Activated naive CD4-positive, alpha-beta T cell treated with anti-CD3 and anti-CD28 coated beads, Interleukin-2, amount 10 ng/mL, durations not matched to agents 7 days and 5 days (primary cell): ENCODE measurements around the gene PRKAG2.

ENCODE experiments used
- CTCF ChIA-PET: fragments of 350-600 bp; sonication (Branson Sonifier 250); formaldehyde crosslinking; loops from one replicate; lab custom pipeline; 2021; ENCODE audit warnings: antibody characterized with exemption; lab: Charles Lee
- DNase-seq: peaks from one replicate; pipeline ENCODE4 v3.0.0-alpha.2; 2020
- H3K27ac Mint-ChIP-seq: one replicate; pipeline ENCODE4 v1.8.0; 2021; ENCODE audit warnings: mild to moderate bottlenecking, moderate library complexity, mixed read lengths
- H3K27me3 Mint-ChIP-seq: one replicate; pipeline ENCODE4 v1.8.0; 2021; ENCODE audit warnings: mild to moderate bottlenecking, mixed read lengths
- H3K36me3 Mint-ChIP-seq: one replicate; pipeline ENCODE4 v1.8.0; 2021; ENCODE audit warnings: mixed read lengths
- H3K4me1 Mint-ChIP-seq: one replicate; pipeline ENCODE4 v1.8.0; 2021; ENCODE audit warnings: mixed read lengths
- H3K4me3 Mint-ChIP-seq: one replicate; pipeline ENCODE4 v1.8.0; 2021; ENCODE audit warnings: mild to moderate bottlenecking, moderate library complexity, mixed read lengths
- H3K9me3 Mint-ChIP-seq: one replicate; pipeline ENCODE4 v1.8.0; 2021; ENCODE audit warnings: mixed read lengths

The PRKAG2 gene

DNA sequence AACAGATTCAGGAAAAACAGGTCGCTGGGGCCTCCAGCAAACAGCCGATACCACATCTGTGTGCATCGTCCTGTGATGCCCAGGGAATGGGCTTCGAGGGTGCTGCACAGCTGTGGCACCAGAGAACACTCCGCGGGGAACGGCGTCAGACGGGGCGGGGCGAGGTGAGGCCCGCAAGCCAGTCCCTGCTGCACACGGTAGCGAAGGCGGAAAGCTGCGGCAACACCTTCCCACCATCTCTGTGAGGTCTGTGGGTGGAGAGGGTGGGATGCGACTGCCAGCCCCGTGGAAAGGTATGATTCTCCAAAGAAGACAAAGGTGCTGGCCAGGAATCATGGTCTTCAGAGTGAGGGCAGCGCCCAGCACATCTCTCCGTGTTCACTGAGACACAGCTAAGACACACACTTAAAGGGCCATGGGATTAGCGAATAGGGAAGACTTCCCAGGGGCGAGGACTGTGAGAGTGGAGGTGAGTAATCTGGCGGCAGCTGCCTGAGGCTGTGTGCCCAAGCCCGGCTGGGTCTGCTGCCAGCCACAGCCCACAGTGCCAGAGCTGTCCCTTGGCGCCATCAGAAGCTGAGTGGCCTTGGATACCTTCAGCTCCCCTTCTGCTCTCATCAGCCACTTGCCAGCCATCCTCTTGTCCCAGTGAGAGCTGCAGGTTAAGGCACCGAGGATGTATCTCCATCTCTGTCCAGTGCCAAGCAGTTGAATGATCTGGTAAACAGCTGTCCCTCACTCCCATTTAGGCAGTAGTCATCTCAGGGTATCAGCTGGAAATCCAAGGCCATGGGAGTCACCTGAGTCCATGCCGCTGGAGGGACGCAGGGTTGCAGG is 17.6 kb downstream of the PRKAG2 start:
- Mint-ChIP-seq H3K27ac (no peak overlapping the region), H3K4me3 (no peak overlapping the region), H3K36me3 (no peaks in the 10 kb centered on the region), H3K9me3 (no peaks in the 10 kb centered on the region), H3K4me1 (no peaks in the 10 kb centered on the region), H3K27me3 (no peaks in the 10 kb centered on the region)
- DNase-seq = no peak
- CTCF ChIA-PET = interaction anchor here (1.7 kb wide), 1 partner anchor 9 kb away, joined by 3 read pairs; no protein-coding TSS in a partner anchor

DNA sequence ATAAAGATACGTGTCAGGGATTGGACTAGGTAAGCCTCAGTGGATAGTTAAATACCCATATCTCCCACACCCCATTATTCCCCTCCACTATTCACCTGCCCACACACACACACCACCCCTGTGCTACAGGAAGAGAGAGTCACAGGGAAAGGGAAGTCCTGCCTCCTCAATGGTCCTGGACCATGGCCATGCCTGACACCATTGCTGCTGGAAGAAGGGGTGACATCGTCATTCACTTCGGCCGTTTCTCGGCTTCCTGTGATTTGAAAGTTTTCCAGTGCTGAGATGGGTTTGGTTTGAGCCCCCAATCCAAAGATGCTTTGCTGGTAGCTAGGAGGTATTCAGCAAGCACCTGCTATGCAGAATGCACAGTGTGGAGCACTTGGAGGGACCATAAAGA is 18.5 kb downstream of the PRKAG2 start:
- Mint-ChIP-seq H3K4me1 (no peaks in the 10 kb centered on the region), H3K27ac (no peak overlapping the region), H3K4me3 (no peak overlapping the region)

DNA sequence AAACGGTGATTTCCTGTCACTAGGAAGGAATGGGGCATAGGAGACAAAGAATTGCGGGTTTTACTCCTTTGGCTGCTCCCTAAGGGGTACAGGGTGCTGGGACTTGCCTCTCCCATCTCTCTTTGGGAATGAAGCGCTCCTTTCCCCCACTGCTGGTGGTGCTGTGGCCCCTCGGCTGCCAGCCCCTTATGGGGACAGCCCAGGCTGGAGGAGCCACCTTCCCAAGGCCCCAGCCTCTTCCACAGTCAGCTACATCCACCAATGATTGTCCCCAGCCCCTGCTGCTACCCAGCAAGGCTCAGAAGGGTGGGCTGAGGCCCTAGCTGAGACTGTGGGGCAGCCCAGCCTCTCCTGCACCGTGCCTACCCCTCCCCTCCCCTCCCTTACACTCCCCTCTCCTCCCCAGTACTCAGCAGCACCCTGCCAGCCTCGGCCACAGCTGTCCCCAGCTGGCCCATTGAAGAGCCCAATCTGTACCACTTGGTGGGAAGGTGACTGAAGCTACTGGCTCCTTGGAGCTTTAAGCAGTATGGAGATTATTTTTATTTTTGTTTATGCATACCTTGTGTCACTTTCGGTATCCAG is 19.0 kb downstream of the PRKAG2 start:
- CTCF ChIA-PET = no interaction called here
- Mint-ChIP-seq H3K4me1 (no peaks in the 10 kb centered on the region), H3K27me3 (no peaks in the 10 kb centered on the region), H3K9me3 (no peaks in the 10 kb centered on the region), H3K36me3 (no peaks in the 10 kb centered on the region), H3K27ac (no peak overlapping the region), H3K4me3 (no peak overlapping the region)
- no peak for DNase-seq

More for the DNA sequence above, 18.5 kb downstream of the PRKAG2 start:
- H3K27me3 Mint-ChIP-seq = no peaks in the 10 kb centered on the region
- CTCF ChIA-PET = no interaction called here
- no peaks in the 10 kb centered on the region for H3K36me3 Mint-ChIP-seq
- DNase-seq = no peak
- H3K9me3 Mint-ChIP-seq = no peaks in the 10 kb centered on the region

DNA sequence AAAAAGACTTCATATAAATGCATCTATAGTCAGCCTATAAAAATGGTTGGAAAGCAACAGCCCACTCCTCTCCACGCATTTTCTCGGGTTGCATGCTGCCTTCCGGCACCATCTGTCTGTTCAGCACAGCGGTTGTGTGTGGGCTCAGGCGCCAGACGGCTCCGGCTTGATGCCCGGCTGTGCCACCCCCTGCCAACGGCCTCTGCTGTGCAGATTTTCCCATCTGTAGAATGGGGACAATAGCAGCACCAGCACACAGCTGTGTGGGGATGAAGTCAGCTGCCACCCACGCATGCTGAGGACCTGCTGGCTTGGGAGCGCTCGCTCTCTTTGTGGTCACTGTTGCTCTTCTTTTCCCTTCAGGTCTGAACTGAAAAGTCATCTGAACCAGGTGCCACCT is 19.5 kb downstream of the PRKAG2 start:
- no peaks in the 10 kb centered on the region for H3K9me3 Mint-ChIP-seq
- H3K27ac Mint-ChIP-seq = no peak overlapping the region
- H3K4me1 Mint-ChIP-seq = no peaks in the 10 kb centered on the region
- H3K4me3 Mint-ChIP-seq = no peak overlapping the region
- CTCF ChIA-PET = no interaction called here
- no peak for DNase-seq
- no peaks in the 10 kb centered on the region for H3K36me3 Mint-ChIP-seq
- no peaks in the 10 kb centered on the region for H3K27me3 Mint-ChIP-seq

DNA sequence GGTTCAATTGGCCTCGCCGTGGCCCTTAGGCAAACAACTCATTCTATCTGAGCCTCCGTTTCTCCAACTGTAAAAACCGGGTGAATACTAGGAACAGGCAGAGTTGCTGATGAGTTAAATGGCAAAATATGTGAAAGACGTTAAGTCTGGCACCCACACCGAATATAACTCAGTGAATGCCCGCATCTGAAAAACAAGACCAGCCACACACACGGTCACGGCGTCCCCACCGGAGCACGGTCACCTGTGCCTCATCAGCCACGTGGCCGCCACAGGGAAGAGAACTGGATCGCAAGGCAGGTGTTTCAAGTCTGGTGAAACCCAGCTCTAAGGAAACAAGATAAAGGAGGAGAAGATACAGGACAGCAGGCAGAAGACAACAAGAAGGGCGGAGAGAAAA is 20.4 kb downstream of the PRKAG2 start:
- H3K4me3 Mint-ChIP-seq = no peak overlapping the region
- no peaks in the 10 kb centered on the region for H3K9me3 Mint-ChIP-seq
- no peak for DNase-seq
- no peaks in the 10 kb centered on the region for H3K36me3 Mint-ChIP-seq
- H3K27me3 Mint-ChIP-seq = no peaks in the 10 kb centered on the region
- H3K4me1 Mint-ChIP-seq = peaks cover 4% of the 10 kb centered on the region
- no peak overlapping the region for H3K27ac Mint-ChIP-seq
- CTCF ChIA-PET = interaction anchor here (0.7 kb wide), 2 partner anchors 17 to 159 kb away, joined by 3 to 4 read pairs; no protein-coding TSS in a partner anchor

DNA sequence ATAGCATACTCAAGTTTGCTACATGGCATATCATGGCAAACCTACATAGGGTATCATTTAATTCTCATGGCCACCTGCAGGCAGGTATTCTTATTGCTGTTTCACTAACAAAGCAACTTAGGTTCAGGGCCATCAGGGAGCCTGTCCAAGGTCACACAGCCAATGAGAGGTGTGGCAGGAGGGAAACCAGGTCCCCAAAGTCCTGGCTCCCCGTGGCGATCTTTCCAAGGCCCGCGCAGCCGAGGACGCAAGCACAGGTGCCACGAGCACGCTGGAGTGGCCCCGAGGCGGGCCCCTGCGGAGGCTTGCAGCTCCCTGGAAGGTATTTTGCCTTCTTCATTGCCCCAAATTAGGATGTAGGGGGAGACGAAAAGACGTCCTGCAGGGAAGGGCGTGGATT is 20.8 kb downstream of the PRKAG2 start:
- H3K4me3 Mint-ChIP-seq = no peak overlapping the region
- no peaks in the 10 kb centered on the region for H3K36me3 Mint-ChIP-seq
- no peaks in the 10 kb centered on the region for H3K9me3 Mint-ChIP-seq
- CTCF ChIA-PET = interaction anchor here (0.6 kb wide), 1 partner anchor 1525 kb away, joined by 3 read pairs; no protein-coding TSS in a partner anchor
- peaks cover 8% of the 10 kb centered on the region for H3K4me1 Mint-ChIP-seq
- no peaks in the 10 kb centered on the region for H3K27me3 Mint-ChIP-seq
- no peak overlapping the region for H3K27ac Mint-ChIP-seq
- no peak for DNase-seq

DNA sequence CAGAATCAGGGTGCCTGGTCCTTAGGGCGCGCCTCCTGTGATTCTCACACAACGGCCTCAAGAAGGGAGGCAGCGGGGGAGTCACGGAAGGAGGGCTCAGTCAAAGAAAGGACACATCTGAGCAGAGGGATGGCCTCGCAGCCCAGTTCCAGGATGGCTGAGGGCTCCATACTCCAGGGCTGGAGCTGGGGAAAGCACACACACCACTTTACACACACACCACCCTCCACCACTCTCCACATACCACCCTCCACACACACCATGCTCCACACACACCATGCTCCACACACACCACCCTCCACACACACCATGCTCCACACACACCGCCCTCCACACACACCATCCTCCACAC is 22.2 kb downstream of the PRKAG2 start:
- no peak overlapping the region for H3K4me3 Mint-ChIP-seq
- H3K27me3 Mint-ChIP-seq = no peaks in the 10 kb centered on the region
- H3K36me3 Mint-ChIP-seq = no peaks in the 10 kb centered on the region
- CTCF ChIA-PET = no interaction called here
- no peaks in the 10 kb centered on the region for H3K9me3 Mint-ChIP-seq
- H3K27ac Mint-ChIP-seq = no peak overlapping the region
- no peak for DNase-seq
- H3K4me1 Mint-ChIP-seq = peaks cover 15% of the 10 kb centered on the region

DNA sequence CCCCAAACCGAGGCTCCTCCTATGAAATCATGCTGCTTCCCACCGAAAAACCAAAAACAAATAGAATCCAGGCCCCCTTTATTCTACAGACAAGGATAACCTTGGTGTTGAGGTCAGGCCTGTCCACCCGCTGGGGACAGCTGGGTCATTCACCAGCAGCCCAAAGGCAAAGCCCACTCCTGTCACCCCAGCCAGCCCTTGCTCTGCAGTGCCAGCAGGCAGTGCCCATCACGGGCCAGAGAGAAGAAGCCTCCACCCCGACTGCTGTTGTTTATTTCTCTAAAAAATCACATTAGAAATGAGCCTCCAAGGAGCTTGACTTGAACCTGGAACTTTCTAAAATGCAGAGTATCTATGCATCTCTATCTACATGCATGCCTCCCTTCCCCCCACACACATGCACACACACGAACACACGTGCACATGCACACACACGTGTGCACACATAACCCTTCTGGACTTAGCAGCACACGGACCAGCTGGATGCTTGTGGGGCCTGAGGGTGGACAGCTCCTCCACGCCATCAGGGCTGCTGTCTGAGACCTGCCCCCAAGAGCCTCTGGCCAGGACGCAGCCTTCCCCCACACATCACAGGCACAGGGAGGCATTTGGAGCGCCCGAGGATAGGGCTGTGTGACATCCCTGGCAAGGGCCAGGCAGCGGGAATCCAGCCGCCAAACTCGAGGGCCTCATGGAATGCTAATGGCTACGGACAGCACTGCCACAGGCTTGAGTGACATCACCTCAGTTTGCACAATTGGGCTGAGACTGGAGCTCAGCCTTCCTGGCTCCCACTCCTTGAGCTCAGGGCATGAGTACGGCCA is 22.8 kb downstream of the PRKAG2 start:
- H3K27ac Mint-ChIP-seq = no peak overlapping the region
- CTCF ChIA-PET = no interaction called here
- no peaks in the 10 kb centered on the region for H3K36me3 Mint-ChIP-seq
- no peak for DNase-seq
- H3K4me3 Mint-ChIP-seq = no peak overlapping the region
- no peaks in the 10 kb centered on the region for H3K27me3 Mint-ChIP-seq
- no peaks in the 10 kb centered on the region for H3K9me3 Mint-ChIP-seq
- H3K4me1 Mint-ChIP-seq = peaks cover 15% of the 10 kb centered on the region

DNA sequence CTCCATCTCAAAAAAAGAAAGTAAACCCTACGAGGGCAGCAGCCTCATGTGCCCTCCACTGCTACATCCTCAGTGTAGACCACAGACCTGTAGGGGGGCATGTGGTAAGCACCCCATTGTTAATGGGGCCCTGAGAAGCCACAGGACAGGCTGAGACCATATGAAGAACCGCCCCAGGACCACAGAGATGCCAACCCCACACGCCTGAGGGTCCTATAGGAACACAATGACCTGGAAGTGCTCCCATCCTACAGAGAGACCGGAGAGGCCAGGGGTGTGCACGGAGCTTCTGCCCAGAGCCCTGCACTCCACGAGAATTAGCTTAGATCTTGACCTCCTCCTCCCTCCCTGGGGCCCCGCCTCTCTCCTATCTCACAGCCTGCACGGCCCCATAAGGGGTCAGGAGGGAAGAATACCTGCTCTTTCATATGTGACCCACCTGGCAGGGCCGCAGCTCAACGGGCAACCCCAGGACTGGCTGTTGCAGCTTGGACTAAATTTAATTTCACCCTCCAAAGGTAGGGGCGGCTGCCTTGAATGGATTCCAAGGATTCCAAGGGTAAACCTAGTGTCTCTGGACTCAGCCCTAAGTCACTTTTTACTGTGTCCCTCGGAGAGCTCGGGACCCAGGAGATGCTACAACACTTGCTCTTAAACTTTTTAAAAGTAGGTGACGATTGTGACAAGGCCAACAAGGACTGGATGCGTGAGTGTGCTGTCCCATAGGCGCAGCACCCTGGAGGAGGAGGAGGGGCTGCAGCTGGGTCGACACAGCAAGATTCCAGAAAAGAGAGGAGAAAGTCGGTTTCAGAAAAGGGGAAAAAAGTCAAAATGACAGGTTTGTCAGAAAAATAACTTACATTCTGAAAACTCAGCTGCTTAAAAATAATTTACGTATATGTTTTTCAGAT is 24.2 kb downstream of the PRKAG2 start:
- no peaks in the 10 kb centered on the region for H3K27me3 Mint-ChIP-seq
- H3K4me1 Mint-ChIP-seq = peaks cover 15% of the 10 kb centered on the region
- no peaks in the 10 kb centered on the region for H3K9me3 Mint-ChIP-seq
- H3K36me3 Mint-ChIP-seq = no peaks in the 10 kb centered on the region
- no peak overlapping the region for H3K4me3 Mint-ChIP-seq
- no peak for DNase-seq
- no peak overlapping the region for H3K27ac Mint-ChIP-seq
- CTCF ChIA-PET = interaction anchor here (0.6 kb wide), 1 partner anchor 738 kb away, joined by 3 read pairs; no protein-coding TSS in a partner anchor

DNA sequence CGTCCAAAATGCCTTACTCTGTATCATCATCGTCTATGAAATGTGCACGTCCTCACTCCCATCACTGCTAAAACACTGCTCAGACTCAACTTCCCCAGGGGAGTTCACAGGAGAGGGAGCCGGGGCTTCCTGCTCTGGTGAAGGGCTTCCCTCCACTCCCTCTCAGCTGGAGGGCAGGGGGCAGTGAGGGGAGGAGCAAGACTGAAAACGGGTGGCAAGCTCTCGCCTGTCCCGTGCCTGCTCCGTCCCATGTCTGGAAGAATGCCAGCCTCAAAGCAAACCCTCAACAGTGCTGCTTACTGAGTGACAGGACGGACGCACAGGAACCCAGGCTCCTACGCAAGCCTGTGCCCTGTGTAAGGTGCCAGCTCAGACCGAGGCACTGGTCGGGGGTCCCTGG is 25.1 kb downstream of the PRKAG2 start:
- Mint-ChIP-seq H3K9me3 (no peaks in the 10 kb centered on the region), H3K4me1 (peaks cover 15% of the 10 kb centered on the region), H3K36me3 (no peaks in the 10 kb centered on the region), H3K4me3 (no peak overlapping the region), H3K27ac (no peak overlapping the region), H3K27me3 (no peaks in the 10 kb centered on the region)
- no peak for DNase-seq
- CTCF ChIA-PET = no interaction called here

DNA sequence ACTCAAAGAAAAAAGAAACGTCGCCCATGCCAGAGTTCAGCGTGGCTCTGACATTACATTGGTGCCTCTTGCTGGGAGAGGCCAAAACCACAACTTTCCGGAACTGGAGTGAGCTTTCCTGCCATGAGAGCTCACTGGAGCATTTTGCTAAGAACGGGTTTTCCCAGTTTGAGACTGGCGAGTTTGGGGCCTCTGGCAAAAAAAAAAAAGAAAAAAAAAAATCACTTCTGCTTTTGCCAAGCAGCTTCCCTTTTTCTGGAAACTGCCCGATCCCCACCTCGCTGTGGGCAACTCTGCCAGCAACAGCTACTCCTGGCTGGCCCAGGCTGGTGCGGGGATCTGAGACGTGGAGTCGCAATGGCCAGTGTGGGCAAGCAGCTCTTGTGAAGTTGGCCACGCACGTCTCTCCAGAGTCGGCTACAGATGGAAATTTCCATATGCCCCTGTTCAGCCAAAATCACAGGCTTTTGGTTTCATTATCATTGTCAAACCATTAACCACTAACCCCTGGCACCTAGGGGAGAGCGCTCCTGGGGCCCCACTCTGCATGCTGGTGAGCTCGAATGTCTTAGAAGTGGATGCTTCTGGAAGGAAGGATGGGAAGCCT is 25.7 kb downstream of the PRKAG2 start:
- Mint-ChIP-seq H3K4me3 (peak overlapping the region; percentile 9), H3K9me3 (no peaks in the 10 kb centered on the region), H3K4me1 (peaks cover 15% of the 10 kb centered on the region), H3K27me3 (no peaks in the 10 kb centered on the region), H3K27ac (no peak overlapping the region), H3K36me3 (no peaks in the 10 kb centered on the region)
- CTCF ChIA-PET = interaction anchor here (1.4 kb wide), 1 partner anchor 9 kb away, joined by 3 read pairs; no protein-coding TSS in a partner anchor
- DNase-seq = peak; percentile 35

DNA sequence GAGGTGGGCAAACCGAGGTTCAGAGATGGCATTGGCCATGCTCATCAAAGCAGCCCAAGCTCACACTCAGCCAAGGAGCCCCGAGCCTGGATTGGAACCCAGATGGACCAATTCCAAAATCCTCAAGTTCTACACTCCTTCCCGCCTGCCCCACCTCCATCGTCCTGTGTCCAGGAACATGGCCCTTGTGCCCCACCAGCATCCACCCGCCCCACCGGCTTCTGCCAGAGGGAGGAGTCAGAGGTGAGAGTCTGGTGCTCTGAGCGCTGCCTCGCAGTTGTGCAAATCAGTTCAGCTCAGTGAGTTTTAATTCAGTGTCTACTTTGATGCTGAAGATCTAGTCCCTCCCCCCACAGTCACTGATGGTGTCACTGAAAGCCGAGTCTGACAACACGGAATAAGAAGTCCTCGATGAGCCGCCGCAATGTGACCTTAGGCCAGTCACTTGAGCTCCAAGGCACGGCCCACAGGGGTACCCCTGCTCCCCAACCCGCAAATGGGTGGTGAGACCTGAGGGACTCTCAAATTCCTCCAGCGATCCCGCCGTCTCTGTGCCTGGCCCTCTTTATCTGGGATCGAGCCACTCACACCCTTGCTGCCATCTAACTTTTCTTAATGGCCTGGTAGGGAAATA is 26.3 kb downstream of the PRKAG2 start:
- H3K27me3 Mint-ChIP-seq = no peaks in the 10 kb centered on the region
- CTCF ChIA-PET = interaction anchor here (1.4 kb wide), 1 partner anchor 9 kb away, joined by 3 read pairs; no protein-coding TSS in a partner anchor
- H3K4me3 Mint-ChIP-seq = peak overlapping the region; percentile 5
- no peak overlapping the region for H3K27ac Mint-ChIP-seq
- peaks cover 15% of the 10 kb centered on the region for H3K4me1 Mint-ChIP-seq
- no peaks in the 10 kb centered on the region for H3K36me3 Mint-ChIP-seq
- H3K9me3 Mint-ChIP-seq = no peaks in the 10 kb centered on the region
- DNase-seq = no peak

DNA sequence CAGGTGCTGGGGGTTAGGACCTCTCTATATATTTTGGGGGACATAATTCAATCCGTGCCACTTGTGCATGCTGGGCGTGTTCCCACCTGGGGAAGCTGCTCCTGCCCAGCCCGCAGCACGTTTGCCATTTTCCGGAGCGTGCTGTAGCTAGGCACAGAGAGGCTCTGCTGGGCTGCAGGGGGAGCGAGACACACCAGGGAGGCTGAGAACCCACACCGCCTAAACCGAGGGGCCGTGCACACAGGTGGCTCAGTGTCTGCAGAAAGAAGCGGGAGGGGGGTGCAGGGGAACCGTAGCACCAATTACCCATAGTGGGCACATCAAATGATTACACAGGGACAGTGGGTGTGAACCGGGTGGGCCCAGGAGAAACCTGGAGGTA is 27.0 kb downstream of the PRKAG2 start:
- CTCF ChIA-PET = interaction anchor here (1.4 kb wide), 1 partner anchor 10 kb away, joined by 3 read pairs; no protein-coding TSS in a partner anchor

More for the DNA sequence above, 27.0 kb downstream of the PRKAG2 start:
- Mint-ChIP-seq H3K36me3 (no peaks in the 10 kb centered on the region), H3K27ac (no peak overlapping the region), H3K4me3 (no peak overlapping the region), H3K27me3 (no peaks in the 10 kb centered on the region), H3K4me1 (peaks cover 15% of the 10 kb centered on the region), H3K9me3 (no peaks in the 10 kb centered on the region)
- no peak for DNase-seq
